Fibroblast of villous mesenchyme (primary cell): ENCODE results near the gene HES5. TPM values are rescaled to one million over a fixed set of nuclear protein-coding genes. Genes with fewer than 3 reads are reported as not detected.

Experiments
- DNase-seq: peaks from one replicate; pipeline ENCODE4 v3.0.0-alpha.2; 2010; ENCODE audit warnings: low read depth
- H3K4me3 ChIP-seq: 2 replicates; pipeline ENCODE4 v1.5.1; 2011; ENCODE audit warnings: low read depth, mild to moderate bottlenecking, low read length
- total RNA-seq: library from RNA; depleted of rRNA; stranded (reverse); fragments of >200 nt; gene quantifications from 2 replicates; pipeline ENCODE4 v1.2.3, GENCODE V29; 2012
- TF ChIP-seq, protein P1 (sequence below): IDR thresholded peaks from 2 replicates; pipeline ENCODE4 v1.5.1; 2012; ENCODE audit warnings: low read depth, mild to moderate bottlenecking, low read length; ENCODE audit not compliant: insufficient read depth

Gene HES5
- total RNA-seq, 1 donor: under 0.01 TPM

DNA sequence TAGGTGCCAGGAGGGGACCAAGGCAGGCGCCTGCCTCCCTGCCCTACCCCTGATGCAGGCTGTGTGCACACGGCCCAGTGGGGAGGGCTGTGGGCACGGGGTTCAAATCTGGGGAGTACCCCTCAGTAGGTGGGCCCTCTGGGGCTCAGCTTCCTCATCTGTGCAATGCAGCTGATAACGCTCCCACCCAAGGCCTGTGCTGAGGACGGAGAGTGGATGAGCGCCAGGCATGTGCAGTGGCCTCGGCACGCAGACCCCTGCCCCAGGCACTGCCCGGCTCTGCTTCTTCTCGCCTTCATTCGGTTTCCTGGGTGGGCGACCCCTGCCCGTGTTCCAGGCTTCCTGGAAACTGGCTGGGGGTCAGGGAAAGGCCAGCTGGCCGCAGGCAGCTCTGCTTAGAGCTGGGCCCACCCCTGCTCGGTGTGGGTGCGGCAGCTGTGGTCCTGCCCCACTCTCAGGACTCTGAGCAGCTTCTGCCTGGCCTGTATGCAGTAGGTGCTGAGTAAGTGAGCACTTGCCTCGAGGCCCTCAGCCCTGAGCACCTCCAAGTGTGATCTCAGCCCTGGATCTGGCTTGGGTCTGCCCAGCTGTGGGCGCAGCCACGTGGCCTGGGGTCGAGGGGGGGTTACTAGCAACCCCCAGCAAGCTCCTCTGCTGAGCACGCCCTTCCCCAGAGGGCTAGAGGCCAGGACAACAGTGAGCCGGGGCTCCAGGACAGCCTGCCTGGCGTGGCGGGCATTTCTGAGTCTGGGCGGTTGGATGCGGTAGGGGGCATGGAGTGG, 14.2 kb upstream of the HES5 start:
- peak; percentile 47 for DNase-seq
- TF ChIP-seq, protein P1, sequence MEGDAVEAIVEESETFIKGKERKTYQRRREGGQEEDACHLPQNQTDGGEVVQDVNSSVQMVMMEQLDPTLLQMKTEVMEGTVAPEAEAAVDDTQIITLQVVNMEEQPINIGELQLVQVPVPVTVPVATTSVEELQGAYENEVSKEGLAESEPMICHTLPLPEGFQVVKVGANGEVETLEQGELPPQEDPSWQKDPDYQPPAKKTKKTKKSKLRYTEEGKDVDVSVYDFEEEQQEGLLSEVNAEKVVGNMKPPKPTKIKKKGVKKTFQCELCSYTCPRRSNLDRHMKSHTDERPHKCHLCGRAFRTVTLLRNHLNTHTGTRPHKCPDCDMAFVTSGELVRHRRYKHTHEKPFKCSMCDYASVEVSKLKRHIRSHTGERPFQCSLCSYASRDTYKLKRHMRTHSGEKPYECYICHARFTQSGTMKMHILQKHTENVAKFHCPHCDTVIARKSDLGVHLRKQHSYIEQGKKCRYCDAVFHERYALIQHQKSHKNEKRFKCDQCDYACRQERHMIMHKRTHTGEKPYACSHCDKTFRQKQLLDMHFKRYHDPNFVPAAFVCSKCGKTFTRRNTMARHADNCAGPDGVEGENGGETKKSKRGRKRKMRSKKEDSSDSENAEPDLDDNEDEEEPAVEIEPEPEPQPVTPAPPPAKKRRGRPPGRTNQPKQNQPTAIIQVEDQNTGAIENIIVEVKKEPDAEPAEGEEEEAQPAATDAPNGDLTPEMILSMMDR: no peak
- H3K4me3 ChIP-seq: no peak overlapping the region

DNA sequence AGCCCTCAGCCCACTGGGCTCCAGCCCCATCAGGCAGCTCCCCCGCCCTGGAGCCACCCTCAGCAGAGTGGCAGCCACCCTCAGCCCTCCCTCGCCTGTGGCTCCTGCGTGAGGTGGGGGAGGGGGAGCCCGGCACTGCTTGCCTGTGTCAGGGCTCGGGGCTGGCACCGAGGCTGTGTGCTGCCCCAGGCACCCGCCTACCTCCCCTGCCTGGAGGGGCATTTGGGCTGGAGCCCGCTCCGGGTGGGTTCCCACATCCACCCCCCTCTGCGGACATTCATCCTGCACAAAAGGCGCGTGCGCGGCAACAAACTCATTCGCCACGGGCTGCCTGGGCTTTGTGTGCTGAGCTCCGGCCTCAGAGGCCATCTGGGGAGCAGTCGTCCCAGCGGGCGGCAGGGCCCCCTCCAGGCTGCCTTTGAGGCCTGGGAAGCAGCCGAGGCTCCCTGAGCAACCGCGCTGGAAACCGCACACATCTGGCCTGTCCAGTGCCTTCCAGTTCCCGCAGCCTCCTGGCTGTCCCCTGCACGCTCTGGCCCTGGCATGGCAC, 13.6 kb upstream of the HES5 start:
- no peak overlapping the region for H3K4me3 ChIP-seq
- TF ChIP-seq, protein P1: no peak
- peak; percentile 46 for DNase-seq

- TF ChIP-seq, protein P1: no peak
- H3K4me3 ChIP-seq: no peak overlapping the region
- DNase-seq: no peak
These were observed 12.3 kb upstream of the HES5 start for GRCh38 chr1:2542246-2542915.

GRCh38 chr1:2541619-2542245, 11.7 kb upstream of the HES5 start:
- no peak overlapping the region for H3K4me3 ChIP-seq
- no peak for DNase-seq
- TF ChIP-seq, protein P1: no peak

DNA sequence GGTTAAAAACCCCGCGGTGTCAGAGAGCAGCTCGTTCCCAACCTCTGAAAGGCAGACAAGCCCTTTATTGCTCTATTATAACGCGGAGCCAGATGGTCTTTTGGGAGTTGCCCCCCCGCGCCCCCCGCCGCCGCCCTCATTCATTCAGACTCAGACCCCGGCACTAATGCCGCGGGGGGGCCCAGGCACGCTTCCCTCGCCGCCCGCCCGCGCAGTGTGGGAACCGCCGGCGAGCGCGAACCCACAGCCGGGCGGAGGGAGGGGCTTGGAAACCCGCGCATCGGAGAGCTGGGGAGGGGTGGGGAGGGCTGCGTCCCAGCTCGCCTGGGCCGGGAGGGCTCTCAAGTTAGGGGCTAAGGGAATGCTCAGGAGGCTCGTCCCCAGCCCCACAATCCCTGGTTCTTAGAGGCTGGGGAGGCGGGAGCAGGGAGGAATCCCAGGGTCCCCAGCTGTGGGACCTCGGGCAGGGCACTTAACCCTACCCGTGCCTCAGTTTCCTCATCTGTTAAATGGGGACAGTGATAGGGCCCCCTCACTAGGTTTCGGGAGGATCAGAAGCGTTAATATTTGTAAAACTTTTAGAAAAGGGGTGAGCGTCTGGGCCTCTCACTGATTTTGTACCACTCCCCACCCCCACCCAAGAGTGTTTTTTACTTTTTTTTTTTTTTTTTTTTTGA, 10.9 kb upstream of the HES5 start:
- TF ChIP-seq, protein P1: no peak
- DNase-seq: no peak
- no peak overlapping the region for H3K4me3 ChIP-seq

GRCh38 chr1:2539312-2539907, 9.3 kb upstream of the HES5 start:
- DNase-seq: no peak

More at GRCh38 chr1:2539312-2539907, 9.3 kb upstream of the HES5 start:
- H3K4me3 ChIP-seq: no peak overlapping the region
- TF ChIP-seq, protein P1: peak; percentile 32
